Breast epithelium (tissue), 4 donors: ENCODE data around the gene ABCB1. TPM values are rescaled to one million over a fixed set of nuclear protein-coding genes. Genes with fewer than 3 reads are reported as not detected.

ENCODE experiments used
- DNase-seq, 2 donors: peaks; one replicate each; pipeline ENCODE4 v3.0.0-alpha.2; 2019; ENCODE audit warnings: low spot score in 2 of 2
- H3K27ac ChIP-seq, 2 donors: fragments of 200-600 bp; sonication (generic) in 1 of 2; one replicate each; pipeline ENCODE4 v1.5.1; 2016 to 2019; ENCODE audit warnings: mild to moderate bottlenecking in 1 of 2
- H3K27me3 ChIP-seq, 2 donors: fragments of 200-600 bp; sonication (generic) in 1 of 2; one replicate each; pipeline versions ENCODE4 v1.5.1 to v1.6.0; 2017 to 2019; ENCODE audit warnings: control low read depth in 1 of 2, mild to moderate bottlenecking in 1 of 2
- H3K36me3 ChIP-seq: fragments of 200-600 bp; one replicate; pipeline ENCODE4 v1.5.1; 2019
- H3K4me1 ChIP-seq, 2 donors: fragments of 200-600 bp; sonication (generic); one replicate each; pipeline ENCODE4 v1.5.1; 2016 to 2019; ENCODE audit warnings: control low read depth in 1 of 2
- H3K4me3 ChIP-seq, 3 donors: fragments of 200-600 bp; sonication (generic); 1 replicate in 2 of 3; 2 replicates in 1 of 3; pipeline ENCODE4 v1.5.1; 2016 to 2019; ENCODE audit warnings: mild to moderate bottlenecking in 3 of 3, moderate library complexity in 2 of 3
- H3K9me3 ChIP-seq, 2 donors: fragments of 200-600 bp; sonication (generic) in 1 of 2; one replicate each; pipeline ENCODE4 v1.5.1; 2016 to 2019; ENCODE audit warnings: control low read depth in 1 of 2
- CTCF ChIP-seq, 3 donors: fragments of 450-650 bp; IDR thresholded peaks; one replicate each; pipeline ENCODE4 v1.5.1; 2016 to 2017; ENCODE audit warnings: antibody characterized with exemption in 3 of 3, mild to moderate bottlenecking in 3 of 3, moderate library complexity in 3 of 3
- POLR2A ChIP-seq: fragments of 450-650 bp; IDR thresholded peaks from one replicate; pipeline ENCODE4 v1.6.1; 2016; ENCODE audit warnings: antibody characterized with exemption, mild to moderate bottlenecking, moderate library complexity
- POLR2AphosphoS5 ChIP-seq, 3 donors: sonication (generic); formaldehyde crosslinking; IDR thresholded peaks; one replicate each; pipeline ENCODE4 v1.6.1; 2017; ENCODE audit warnings: antibody characterized with exemption in 3 of 3
- intact Hi-C: fragments of 100-400 bp; cut with DNase I; formaldehyde crosslinking; loops from one replicate; pipeline ENCODE4 v1.15.1; 2023; ENCODE audit warnings: low total_unique reads
- total RNA-seq, 3 donors: library from RNA; depleted of rRNA; stranded (reverse); fragments of >200 nt; gene quantifications; one replicate each; pipeline ENCODE4 v1.1.0, GENCODE V29; 2016

The ABCB1 gene
- total RNA-seq, 3 donors from 2014 or later = 3.2 to 14.9 (median 12.8) TPM

GRCh38 chr7:87609916-87610315 lies 9.2 kb upstream of the ABCB1 start:
- Histone ChIP-seq H3K27me3 (no peaks in the 10 kb centered on the region), H3K4me3 (no peak overlapping the region), H3K36me3 (no peaks in the 10 kb centered on the region), H3K9me3 (no peaks in the 10 kb centered on the region), H3K4me1 (no peaks in the 10 kb centered on the region), H3K27ac (no peak overlapping the region)
- intact Hi-C loops = no loop called here
- no peak for DNase-seq
- TF ChIP-seq CTCF (IDR thresholded peaks at IDR 0.05) (no peak), POLR2A (no peak), POLR2AphosphoS5 (IDR thresholded peaks at IDR 0.05) (no peak)

DNA sequence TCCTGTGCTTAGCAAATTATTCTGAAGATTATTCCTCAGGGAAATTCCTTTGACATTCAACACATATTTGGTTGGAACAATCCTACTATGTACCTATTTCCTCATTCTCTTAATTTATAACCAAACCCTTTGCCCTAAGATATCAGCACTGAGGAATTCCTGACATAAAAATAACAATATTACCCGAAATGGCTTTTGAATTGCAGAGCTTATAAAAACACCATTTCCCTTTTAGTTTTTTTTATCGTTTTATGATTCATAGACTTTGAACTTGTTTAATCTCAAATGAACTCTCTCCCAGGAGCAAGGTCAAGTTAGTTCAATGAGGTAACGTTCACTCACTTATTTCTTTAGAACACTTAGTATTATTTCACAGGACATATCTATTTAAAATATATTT lies 7.7 kb upstream of the ABCB1 start:
- Histone ChIP-seq H3K36me3 (no peaks in the 10 kb centered on the region), H3K27ac (no peak overlapping the region), H3K27me3 (no peaks in the 10 kb centered on the region), H3K9me3 (no peaks in the 10 kb centered on the region), H3K4me3 (no peak overlapping the region), H3K4me1 (no peaks in the 10 kb centered on the region)
- DNase-seq = no peak
- intact Hi-C loops = no loop called here
- TF ChIP-seq CTCF (IDR thresholded peaks at IDR 0.05) (no peak), POLR2AphosphoS5 (IDR thresholded peaks at IDR 0.05) (no peak), POLR2A (no peak)

- Histone ChIP-seq H3K4me1 (peaks cover 0 to 5% of the 10 kb centered on the region in 2 donors), H3K27ac (no peak overlapping the region), H3K4me3 (no peak overlapping the region), H3K9me3 (no peaks in the 10 kb centered on the region), H3K27me3 (peaks cover 0 to 24% of the 10 kb centered on the region in 2 donors), H3K36me3 (no peaks in the 10 kb centered on the region)
- DNase-seq = no peak
- intact Hi-C loops = no loop called here
- TF ChIP-seq POLR2A (no peak), POLR2AphosphoS5 (IDR thresholded peaks at IDR 0.05) (no peak), CTCF (IDR thresholded peaks at IDR 0.05) (no peak)
Observed at GRCh38 chr7:87604264-87604663, 3.6 kb upstream of the ABCB1 start.

DNA sequence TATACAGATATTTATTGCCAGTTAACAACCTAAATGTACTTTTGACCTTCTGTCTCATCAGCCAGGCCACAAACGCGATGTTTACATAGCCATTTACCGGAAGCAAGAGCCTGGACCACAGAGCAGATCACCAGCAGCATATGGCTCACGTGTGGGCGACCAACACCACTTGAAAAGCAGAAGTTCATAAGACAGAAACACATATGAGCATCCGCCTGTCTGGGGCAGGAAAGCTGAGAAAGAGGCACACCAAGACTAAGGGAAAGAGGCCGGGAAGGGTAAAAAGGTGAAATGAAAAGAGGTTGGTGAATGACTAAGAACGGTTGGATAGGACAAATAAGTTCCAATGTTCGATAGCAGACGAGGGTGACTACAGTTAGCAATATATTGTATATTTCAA lies 1.3 kb downstream of the ABCB1 start:
- Histone ChIP-seq H3K36me3 (no peaks in the 10 kb centered on the region), H3K27ac (no peak overlapping the region), H3K9me3 (no peaks in the 10 kb centered on the region), H3K4me3 (peak overlapping the region in 2 of 3 donors; percentile 58 to 71), H3K27me3 (peaks cover 0 to 26% of the 10 kb centered on the region in 2 donors), H3K4me1 (peaks cover 0 to 5% of the 10 kb centered on the region in 2 donors)
- DNase-seq = no peak
- intact Hi-C loops = no loop called here
- TF ChIP-seq POLR2A (no peak), CTCF (IDR thresholded peaks at IDR 0.05) (no peak), POLR2AphosphoS5 (IDR thresholded peaks at IDR 0.05) (no peak)

GRCh38 chr7:87598234-87599009 lies 2.3 kb downstream of the ABCB1 start:
- TF ChIP-seq POLR2A (no peak), CTCF (IDR thresholded peaks at IDR 0.05) (no peak), POLR2AphosphoS5 (IDR thresholded peaks at IDR 0.05) (no peak)
- intact Hi-C loops = no loop called here
- no peaks in the 10 kb centered on the region for H3K36me3 ChIP-seq
- H3K27ac ChIP-seq = no peak overlapping the region
- H3K9me3 ChIP-seq = no peaks in the 10 kb centered on the region
- no peak for DNase-seq
- H3K4me3 ChIP-seq = no peak overlapping the region
- peaks cover 0 to 5% of the 10 kb centered on the region in 2 donors for H3K4me1 ChIP-seq
- H3K27me3 ChIP-seq = peaks cover 0 to 26% of the 10 kb centered on the region in 2 donors
